ENCODE results near the gene MRPL51. TPM values are rescaled to one million over a fixed set of nuclear protein-coding genes. Genes with fewer than 3 reads are reported as not detected.
"Not testable (repeated sequence)": the region's sequence is repeated elsewhere in the genome, so short reads cannot be mapped to it uniquely, and the experiment has no call there.

The MRPL51 gene
- total RNA-seq, 1 donor from 2014 or later, result 59.9 TPM

DNA sequence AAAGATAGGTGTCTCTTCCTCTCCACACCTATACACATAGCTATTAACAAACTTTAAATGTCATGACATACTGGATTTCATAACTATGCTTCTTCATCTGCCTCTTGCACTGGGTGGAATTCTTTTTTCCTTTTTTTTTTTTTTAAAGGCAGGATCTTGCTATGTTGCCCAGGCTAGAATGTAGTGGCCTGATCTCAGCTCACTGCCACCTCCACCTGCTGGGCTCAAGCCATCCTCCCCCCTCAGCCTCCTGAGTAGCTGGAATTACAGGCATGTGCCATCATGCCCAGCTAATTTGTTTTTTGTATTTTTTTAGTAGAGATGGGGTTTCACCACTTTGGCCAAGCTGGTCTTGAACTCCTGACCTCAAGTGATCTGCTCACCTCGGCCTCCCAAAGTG is 4.8 kb downstream of the MRPL51 start:
- no peak for DNase-seq

DNA sequence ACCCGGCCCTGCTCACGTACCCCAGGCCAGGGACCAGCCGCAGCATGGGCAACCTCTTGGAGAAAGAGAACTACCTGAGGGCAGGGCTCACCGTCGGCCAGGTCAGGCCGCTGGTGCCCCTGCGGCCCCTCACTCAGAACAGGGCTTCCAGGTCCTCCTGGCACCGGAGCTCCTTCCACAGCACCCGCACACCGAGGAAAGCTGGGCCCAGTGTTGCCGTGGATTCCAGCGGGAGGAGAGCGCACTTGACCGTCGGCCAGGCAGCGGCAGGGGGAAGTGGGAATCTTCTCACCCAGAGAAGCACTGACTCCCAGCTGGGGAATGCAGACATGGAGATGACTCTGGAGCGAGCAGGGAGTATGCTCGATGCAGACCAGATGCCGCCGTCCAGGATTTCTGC is 14.6 kb downstream of the MRPL51 start:
- DNase-seq, result no peak

DNA sequence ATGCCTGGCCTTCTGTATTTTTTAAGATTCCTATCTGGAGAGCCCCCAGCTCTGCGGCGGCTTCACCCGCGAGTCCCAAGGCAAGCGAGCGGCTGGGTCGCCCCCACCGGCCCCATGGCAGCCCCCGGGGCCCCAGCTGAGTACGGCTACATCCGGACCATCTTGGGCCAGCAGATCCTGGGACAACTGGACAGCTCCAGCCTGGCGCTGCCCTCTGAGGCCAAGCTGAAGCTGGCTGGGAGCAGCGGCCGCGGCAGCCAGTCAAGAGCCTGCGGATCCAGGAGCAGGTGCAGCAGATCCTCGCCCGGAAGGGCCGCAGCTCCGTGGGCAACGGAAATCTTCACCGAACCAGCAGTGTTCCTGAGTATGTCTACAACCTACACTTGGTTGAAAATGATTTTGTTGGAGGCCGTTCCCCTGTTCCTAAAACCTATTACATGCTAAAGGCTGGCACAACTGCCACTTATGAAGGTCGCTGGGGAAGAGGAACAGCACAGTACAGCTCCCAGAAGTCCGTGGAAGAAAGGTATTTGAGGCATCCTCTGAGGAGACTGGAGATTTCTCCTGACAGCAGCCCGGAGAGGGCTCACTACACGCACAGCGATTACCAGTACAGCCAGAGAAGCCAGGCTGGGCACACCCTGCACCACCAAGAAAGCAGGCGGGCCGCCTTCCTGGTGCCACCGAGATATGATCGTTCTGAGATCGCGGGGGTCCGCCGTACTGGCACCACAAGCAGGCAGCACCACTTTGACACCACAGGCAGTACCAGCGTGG is 15.3 kb downstream of the MRPL51 start:
- not testable (repeated sequence) for DNase-seq

DNA sequence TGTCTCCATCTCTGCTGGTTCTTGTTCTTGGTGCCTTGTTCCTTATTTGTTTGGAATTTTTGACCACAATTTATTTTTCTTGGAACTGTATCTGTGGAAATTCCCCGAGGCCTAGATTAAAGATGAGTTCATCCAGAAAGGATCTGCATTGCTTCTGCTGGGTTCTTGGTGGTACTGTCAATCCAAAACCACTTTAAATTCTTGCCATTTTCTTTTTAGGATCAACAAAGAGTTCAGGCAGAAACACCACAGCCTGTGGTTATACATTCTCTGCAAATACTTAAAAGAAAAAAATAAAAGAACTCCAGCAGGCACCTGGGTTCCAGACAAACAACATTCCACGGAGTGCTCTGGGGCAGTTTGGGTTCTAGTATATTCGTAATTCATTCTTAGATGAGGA is 16.6 kb downstream of the MRPL51 start:
- DNase-seq, result no peak

DNA sequence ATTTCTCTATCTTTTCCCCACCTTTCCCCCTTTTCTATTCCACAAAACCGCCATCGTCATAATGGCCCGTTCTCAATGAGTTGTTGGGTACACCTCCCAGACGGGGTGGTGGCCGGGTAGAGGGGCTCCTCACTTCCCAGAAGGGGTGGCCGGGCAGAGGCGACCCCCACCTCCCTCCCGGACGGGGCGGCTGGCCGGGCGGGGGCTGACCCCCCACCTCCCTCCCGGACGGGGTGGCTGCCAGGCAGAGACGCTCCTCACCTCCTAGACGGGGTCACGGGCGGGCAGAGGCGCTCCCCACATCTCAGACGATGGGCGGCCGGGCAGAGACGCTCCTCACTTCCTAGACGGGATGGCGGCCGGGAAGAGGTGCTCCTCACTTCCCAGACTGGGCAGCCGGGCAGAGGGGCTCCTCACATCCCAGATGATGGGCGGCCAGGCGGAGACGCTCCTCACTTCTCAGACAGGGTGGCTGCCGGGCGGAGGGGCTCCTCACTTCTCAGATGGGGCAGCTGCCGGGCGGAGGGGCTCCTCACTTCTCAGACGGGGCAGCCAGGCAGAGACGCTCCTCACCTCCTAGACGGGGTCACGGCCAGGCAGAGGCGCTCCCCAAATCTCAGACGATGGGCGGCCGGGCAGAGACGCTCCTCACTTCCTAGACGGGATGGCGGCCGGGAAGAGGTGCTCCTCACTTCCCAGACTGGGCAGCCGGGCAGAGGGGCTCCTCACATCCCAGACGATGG is 17.7 kb downstream of the MRPL51 start:
- not testable (repeated sequence) for DNase-seq

DNA sequence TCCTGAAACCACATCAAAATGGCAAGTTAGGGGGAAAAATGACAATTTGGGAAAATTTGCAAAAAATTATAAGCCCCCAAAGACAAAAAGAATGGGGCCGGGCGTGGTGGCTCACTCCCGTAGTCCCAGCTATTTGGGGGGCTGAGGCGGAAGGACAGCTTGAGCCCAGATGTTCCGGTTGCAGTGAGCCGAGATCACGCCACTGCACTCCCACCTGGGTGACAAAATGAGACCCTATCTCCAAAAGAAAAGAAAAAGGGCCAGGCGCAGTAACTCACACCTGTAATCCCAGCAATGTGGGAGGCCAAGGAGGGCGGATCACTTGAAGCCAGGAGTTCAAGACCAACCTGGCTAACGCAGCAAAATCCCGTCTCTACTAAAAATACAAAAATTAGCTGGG is 20.6 kb downstream of the MRPL51 start:
- no peak for DNase-seq

DNA sequence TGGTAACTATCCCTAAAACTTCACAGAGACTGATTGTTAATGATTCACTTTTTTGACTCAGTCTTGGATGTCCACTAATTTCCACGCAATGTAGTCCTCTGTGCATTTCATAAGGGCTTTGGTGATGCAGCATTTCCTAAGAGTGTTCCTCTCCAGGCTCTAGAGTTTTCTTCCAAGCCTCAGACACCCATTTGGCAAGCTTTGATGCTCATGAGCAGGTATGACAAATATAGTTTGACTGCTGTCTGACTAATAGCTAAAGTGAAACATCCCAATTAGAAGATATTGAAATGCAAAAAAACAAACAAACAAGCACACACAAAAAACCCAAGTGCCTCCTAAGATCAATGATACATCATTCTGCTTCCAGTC is 21.1 kb downstream of the MRPL51 start:
- DNase-seq, result no peak

DNA sequence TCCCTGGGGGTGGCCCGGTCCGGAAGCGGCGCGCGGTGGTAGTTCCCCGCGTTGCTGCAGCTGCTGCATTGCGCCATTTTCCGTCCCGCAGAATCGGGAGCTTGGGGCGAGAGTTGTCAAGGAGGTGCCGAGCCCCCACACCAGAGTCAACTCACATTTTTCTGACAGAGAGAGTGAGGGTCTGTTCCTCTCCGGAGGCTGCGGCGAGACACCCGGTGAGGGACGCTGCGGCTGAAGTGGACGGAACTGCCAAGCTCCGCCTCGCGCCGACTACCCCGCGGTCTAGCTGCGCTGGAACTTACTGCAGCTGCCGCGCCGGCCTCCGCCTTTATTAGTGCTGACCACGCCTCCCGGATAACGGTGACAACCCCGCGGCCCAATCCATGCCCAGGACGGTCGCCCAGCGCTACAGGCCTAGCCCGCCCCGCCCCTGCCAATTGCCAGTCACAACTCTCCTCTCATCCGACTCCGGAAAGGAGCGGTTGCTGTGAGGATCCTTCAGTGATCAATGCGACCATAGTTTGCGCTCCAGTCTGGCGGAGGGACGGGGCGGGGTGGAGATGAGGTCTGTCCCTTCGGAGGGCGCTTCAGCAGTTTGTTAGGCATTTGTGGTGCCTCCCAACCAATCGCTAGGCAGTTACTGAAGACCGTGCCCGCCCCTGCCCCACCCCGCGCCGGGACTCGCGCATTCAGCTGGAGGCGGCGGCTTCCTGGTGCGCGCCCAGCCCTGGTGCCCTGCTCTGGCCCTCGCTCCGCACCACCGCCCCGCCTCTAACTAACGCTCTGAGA is 22.5 kb downstream of the MRPL51 start, which contains the start of gene VAMP1:
VAMP1 (minus strand) TSS at position 303 of the 789 bp plus-strand sequence; CDS start at position 157, 146 bp downstream.
- DNase-seq, result peak; percentile 97

DNA sequence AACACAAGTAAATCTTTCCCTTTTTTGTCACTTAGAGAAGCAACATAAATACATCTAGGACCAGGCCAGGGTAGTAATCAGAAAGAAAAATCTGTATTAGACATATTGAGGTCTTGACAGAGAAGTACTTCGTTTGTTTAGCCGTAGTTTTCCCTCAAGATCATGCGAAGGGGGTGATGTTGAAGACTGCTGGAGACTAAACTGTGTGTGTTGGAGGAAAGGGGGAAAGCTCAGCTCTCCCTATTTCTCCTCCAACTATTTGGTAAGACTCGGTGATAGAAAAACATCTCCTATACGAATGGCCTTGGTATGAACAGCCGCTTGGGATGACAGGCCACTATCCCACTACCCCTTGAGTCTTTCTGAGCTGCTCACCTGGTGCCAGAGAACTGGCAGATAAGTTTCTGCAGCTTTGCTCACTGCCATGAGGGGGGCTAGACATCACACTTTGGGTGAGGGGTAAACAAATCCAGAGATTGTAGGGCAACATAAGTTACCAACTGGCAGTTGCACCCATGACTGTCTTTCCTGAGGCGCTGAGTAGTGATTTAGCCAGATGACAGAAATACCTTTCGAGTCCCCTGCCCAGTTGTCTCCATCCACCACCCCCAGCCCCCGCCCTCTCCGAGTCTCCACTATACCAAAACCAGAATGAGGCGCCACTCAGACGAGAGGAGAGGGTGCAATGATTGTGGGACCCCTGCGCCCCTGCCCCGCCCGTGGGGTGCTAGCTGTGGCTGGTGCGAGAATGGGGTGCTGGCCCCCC is 23.3 kb downstream of the MRPL51 start:
- DNase-seq, result no peak

DNA sequence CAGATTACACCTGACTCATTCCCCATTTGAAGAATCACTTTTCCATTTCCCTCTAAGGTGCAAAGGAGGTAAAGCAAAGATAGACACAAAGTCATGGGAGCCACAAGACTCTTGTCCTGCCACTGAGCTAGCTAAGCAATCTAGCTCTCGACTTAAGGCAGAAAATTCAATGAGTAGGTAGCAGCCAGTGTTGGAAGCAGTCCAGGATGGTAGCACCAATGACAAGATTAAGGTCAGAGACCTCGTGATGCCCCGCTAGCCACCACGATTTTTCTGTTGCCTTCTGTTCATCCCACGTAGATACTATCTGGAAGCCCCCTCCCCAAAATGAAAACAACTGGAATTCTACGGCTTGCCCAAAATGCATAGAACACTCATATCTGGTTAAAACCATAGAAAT is 24.0 kb downstream of the MRPL51 start:
- DNase-seq, result no peak

DNA sequence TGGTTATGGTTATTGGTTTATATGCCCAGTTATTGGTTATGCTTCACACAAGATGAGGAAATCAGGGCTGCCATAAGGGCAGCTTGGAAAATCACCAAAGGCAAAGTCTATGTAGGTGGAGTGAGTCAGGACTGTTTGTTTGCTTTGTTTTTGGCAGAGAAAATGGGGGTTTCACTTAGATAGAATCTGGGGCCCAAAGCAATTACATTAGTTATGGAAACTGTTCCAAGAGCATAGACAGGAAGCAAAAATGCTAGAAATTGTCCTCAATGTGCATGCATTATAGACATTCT is 24.8 kb downstream of the MRPL51 start:
- no peak for DNase-seq

DNA sequence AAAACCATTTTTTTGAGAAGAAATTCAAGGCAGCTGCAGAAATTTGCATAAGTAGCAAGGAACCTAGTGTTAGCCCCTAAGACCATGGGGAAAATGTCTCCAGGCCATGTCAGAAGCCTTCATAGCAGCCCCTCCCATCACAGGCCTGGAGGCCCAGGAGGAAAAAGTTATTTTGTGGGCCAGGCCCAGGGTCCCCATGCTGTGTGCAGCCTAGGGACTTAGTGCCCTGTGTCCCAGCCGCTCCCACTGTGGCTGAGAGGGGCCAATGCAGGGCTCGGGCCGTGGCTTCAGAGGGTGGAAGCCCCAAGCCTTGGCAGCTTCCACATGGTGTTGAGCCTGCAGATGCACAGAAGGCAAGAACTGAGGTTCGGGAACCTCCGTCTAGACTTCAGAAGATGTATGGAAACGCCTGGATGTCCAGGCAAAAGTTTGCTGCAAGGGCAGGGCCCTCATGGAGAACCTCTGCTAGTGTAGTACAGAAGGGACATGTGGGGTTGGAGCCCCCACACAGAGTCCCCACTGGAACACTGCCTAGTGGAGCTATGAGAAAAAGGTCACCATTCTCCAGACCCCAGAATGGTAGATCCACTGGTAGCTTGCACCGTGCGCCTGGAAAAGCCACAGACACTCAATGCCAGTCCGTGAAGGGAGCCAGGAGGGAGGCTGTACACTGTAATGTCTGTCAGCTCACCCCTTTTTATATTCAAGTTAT is 25.3 kb downstream of the MRPL51 start:
- DNase-seq, result not testable (repeated sequence)

DNA sequence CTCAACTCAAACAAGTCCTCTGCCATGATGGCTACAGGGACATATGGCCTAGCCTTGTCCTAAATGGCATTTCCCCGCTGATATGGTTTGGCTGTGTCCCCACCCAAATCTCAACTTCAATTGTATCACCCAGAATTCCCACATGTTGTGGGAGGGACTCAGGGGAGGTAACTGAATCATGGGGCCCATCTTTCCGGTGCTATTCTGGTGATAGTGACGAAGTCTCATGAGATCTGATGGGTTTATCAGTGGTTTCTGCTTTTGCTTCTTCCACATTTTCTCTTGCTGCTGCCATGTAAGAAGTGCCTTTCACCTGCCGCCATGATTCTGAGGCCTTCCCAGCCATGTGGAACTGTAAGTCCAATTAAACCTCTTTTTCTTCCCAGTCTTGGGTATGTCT is 26.3 kb downstream of the MRPL51 start:
- not testable (repeated sequence) for DNase-seq

DNA sequence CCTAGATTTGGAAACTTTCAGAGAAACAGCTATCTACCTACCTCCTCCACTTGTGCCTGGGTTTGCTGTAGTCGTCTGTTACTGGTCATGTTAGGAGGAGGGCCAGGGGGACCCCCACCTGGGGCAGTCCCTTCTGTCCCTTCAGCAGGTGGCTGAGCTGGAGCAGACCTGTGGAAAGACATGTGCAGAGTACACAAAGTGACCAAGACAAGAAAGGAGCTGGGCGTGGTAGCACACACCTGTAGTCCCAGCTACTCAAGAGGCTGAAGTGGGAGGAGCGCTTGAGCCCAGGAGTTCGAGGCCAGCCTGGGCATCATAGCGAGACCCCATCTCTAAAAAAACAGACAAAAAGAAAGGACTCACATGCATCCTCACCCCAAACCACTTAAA is 26.9 kb downstream of the MRPL51 start:
- no peak for DNase-seq

DNA sequence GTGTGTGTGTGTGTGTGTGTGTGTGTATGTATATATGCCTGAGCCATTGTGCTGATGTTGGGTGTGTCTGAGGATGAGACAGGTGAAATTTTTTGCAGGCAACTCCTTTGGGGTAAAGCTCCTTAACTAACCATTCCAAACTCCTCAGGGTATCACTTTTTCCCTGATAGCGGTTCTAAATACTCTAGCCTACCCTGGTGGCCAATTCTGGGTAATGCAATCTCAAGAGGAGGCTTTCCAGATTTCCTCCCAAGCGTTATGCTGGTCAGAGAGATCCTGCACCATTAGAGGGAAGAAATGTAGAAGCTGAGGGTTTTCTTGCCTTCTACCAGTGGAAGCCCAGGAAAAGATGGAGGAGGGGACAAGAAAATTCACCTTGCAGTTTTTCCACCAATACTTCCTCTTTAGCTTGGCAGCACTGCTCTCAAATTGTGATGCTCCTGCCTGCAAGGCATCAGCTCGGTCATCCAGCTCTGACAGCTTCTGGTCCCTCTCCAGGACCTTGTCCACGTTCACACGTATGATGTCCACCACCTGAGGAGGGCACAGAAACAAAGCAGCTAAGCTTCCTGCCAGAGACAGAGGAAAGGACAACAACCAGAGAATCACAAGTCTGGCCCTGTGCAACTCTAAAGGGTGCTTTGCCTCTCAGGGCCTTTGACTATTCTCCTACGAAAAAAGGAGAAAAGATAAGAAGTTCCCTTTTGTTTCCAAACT is 27.4 kb downstream of the MRPL51 start:
- peak; percentile 66 for DNase-seq

DNA sequence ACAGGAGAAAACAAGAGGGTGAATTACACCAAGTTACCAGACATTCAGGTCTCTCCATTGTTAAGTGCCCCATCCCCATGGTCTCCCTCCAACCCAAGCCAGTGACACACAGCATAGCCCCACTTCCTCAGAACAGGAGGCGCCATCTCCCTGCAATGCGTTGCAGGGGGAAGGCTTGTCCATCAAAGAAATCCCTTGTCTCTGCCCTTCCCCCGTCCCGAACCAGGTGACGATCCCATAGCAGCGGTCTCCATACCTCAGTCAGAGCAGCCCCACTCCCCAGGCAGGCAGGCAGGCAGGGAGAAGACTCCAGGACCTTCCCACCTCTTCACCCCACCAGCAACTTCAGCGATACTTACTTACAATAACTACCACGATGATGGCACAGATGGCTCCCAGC is 28.5 kb downstream of the MRPL51 start:
- no peak for DNase-seq

DNA sequence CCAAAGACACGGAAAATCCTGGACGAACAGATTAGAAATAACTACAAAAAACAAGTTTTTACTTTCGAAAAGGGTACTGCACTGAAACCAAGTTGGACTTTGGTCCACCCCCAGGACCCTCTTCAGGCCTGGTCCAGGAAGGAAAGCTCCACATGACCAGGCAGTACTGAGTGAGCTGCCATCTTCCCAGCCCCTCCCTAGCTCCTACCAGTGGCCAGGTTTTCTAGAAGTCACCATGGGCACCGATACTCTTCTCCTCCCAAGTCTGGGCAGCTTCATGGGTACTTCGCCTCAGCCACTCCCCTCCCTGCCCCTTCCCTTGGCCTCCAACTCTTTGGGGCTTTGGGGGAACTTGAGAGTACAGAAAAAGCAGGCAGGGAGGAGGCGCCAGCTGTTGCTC is 29.2 kb downstream of the MRPL51 start:
- no peak for DNase-seq

DNA sequence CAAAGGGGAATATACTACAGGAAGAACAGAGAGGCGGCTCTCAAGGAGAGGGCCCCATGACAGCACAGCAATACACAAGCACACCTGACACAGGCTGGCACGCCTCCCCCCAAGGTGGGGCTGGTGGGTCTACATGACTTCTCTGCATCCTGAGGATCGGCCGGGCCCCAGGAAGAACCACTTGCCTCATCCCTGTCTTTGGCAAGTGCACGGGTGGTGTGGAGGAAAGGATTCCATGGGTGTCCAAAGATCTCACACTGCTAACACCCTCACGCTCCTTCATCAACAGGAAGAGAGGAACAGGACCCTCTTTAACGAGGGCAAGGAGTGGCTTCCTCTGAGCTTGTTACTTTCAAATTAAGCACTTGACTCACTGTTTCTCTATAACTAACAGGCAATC is 29.8 kb downstream of the MRPL51 start:
- DNase-seq, result no peak

DNA sequence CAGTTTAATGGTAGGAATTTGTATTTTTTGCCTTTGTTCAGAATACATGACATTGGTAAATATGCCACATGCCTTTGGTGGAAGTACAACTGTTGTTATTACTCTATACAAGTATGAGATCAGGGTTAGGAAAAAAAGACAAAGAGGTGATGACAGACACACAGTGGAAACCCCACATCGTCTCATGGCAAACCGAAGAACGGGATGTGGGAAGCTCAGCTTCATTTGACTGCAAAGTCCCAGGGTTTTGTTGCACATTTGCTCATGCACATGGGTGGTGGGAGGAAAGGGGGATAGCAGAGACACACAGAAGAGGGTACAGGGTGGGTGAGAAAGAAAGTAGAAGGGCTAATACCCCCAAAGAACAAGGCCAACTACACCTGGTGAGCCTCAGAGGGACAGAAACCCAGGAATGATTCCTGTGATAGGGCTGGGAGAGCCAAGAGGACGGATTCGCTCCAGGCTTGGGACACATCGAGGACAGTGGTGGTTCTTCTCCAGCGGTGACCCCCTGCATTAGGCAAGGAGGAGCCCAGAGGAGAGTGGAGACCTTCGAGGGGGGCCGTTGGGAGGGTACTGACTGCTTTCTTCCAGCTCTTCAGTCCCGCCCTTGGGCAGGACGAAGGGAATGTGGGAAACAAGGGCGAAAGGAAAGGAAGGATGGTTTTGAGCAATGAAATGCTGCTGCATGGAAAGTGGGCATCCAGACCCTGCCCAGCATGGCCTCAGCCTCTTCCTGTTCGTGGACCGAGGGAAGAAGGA is 30.6 kb downstream of the MRPL51 start:
- no peak for DNase-seq
